ENCODE results near the gene DHRS4.

DNA sequence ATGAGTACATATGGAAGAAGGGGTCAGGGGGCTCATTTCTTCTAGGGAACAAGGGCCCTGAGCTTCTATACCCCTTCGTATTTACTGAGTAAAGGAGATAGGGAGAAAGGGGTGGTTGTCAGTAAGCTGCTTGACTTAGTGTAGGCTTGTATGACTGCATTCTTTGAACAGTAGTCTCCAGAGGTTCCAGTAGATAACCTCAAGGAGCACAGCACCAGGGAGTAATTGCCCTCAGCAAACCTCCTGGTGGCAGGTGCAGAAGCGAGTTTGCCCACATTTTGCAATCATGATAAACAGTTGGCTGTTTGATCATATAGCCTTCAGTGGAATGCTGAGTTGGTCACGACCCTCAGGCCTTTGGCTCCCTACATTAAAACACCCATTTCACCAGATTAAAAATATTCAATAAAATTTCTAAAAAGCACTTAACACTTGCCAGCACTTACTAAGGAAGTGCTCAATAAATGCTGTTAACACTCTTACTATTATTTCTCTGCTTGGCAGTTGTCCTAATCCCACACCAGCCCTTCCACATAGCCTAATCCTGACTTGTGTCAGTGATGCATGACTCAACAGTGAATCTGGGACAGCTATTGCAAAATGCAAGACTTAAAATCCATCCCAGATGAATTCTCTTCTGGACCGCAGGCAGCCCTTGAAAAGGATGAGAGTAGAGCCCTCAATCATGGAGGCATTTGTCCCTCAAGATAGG is 31.5 kb downstream of the DHRS4 start:
- no peak for TF ChIP-seq CTCF (conservative IDR thresholded peaks at IDR 0.05; ENCODE audit: low read length)
- TF ChIP-seq EZH2phosphoT487 (IDR thresholded peaks at IDR 0.05; ENCODE audit: borderline replicate concordance, low read depth, low read length): no peak
